GM12878 (cell line): ENCODE measurements around the gene TET3. TPM values are rescaled to one million over a fixed set of nuclear protein-coding genes. Genes with fewer than 3 reads are reported as not detected.

Experiments
- ATAC-seq: fragments of 200-7000 bp; cut with Tn5 transposase; 3 replicates; pipeline ENCODE4 v1.9.1; 2020; ENCODE audit warnings: mild to moderate bottlenecking, moderate library complexity
- BruUV-seq: library from RNA; stranded (reverse); fragments of 400-500 nt; replicated peaks from 2 replicates; lab custom pipeline; 2021; lab: Mats Ljungman, UMichigan
- CTCF ChIA-PET: fragments of 300-600 bp; sonication (Branson Sonifier 250); formaldehyde crosslinking; extraction: SDS; loops from one replicate; lab custom pipeline; 2021; ENCODE audit warnings: inconsistent platforms; lab: Yijun Ruan, JAX
- POLR2A ChIA-PET: fragments of 350-600 bp; formaldehyde crosslinking; extraction: SDS; loops from one replicate; lab custom pipeline; 2021; ENCODE audit warnings: inconsistent platforms; lab: Charles Lee
- RAD21 ChIA-PET: fragments of 300-600 bp; sonication (Branson Sonifier 250); formaldehyde crosslinking; loops from one replicate; lab custom pipeline; 2023; ENCODE audit warnings: antibody characterized with exemption; ENCODE audit not compliant: unreplicated experiment; lab: Charles Lee
- SMC1A ChIA-PET: fragments of 300-600 bp; sonication (Branson Sonifier 250); formaldehyde crosslinking; loops from one replicate; lab custom pipeline; 2023; ENCODE audit not compliant: unreplicated experiment, uncharacterized antibody; lab: Charles Lee
- DNase-seq: peaks from one replicate; pipeline ENCODE4 v3.0.0-alpha.2; 2011; ENCODE audit warnings: low read depth, low spot score
- FAIRE-seq: peaks from 3 replicates; lab custom pipeline; 2011; peaks lifted over from hg19 to GRCh38; lab: Jason Lieb, UNC
- H2AFZ ChIP-seq: 2 replicates; pipeline ENCODE4 v1.6.0; 2011; ENCODE audit warnings: low read depth, low read length, control low read depth; ENCODE audit not compliant: control insufficient read depth
- H3K27ac ChIP-seq: 2 replicates; pipeline ENCODE4 v1.5.1; 2011; ENCODE audit warnings: control low read depth; ENCODE audit not compliant: control insufficient read depth, insufficient read depth
- H3K27me3 ChIP-seq, 2 experiments: replicated peaks in 1 of 2; 2 replicates each; pipeline versions ENCODE4 v1.6.0 to v1.6.1; 2011; ENCODE audit warnings: low read length in 1 of 2; ENCODE audit not compliant: control insufficient read depth in 2 of 2, insufficient read depth in 2 of 2
- H3K36me3 ChIP-seq, 2 experiments: 2 replicates each; pipeline ENCODE4 v1.5.1; 2011; ENCODE audit warnings: low read length in 1 of 2; ENCODE audit not compliant: control insufficient read depth in 2 of 2, insufficient read depth in 2 of 2
- H3K4me1 ChIP-seq: 2 replicates; pipeline ENCODE4 v1.6.1; 2011; ENCODE audit warnings: mild to moderate bottlenecking, low read length, moderate library complexity, mixed read lengths; ENCODE audit not compliant: control insufficient read depth, insufficient read depth
- H3K4me2 ChIP-seq: 2 replicates; pipeline ENCODE4 v1.6.0; 2011; ENCODE audit warnings: control low read depth; ENCODE audit not compliant: control insufficient read depth, insufficient read depth
- H3K4me3 ChIP-seq: fragments of 200-600 bp; sonication (generic); 2 replicates; pipeline ENCODE4 v1.5.1; 2016
- H3K79me2 ChIP-seq: 2 replicates; pipeline ENCODE4 v1.6.0; 2011; ENCODE audit warnings: low read length; ENCODE audit not compliant: control insufficient read depth, insufficient read depth
- H3K9ac ChIP-seq: 2 replicates; pipeline ENCODE4 v1.8.0; 2011; ENCODE audit warnings: low read length, control low read depth, mixed read lengths; ENCODE audit not compliant: control insufficient read depth, insufficient read depth
- H3K9me3 ChIP-seq: replicated peaks from 3 replicates; pipeline ENCODE4 v1.5.1; 2011; ENCODE audit warnings: mild to moderate bottlenecking, low read length; ENCODE audit not compliant: control insufficient read depth, insufficient read depth
- H4K20me1 ChIP-seq: 2 replicates; pipeline ENCODE4 v1.6.0; 2011; ENCODE audit not compliant: control insufficient read depth, insufficient read depth
- BRCA1 ChIP-seq: IDR thresholded peaks from 2 replicates; pipeline ENCODE4 v1.6.1; 2011; ENCODE audit warnings: low read depth, low read length, improper control_type of control experiment
- CHD4 ChIP-seq: fragments of 200-600 bp; sonication (generic); IDR thresholded peaks from 2 replicates; pipeline ENCODE4 v1.6.1; 2016; ENCODE audit warnings: mild to moderate bottlenecking
- EED ChIP-seq: sonication (generic); IDR thresholded peaks from 2 replicates; pipeline ENCODE4 v1.6.1; 2016; ENCODE audit warnings: antibody characterized with exemption, low read depth
- MTA3 ChIP-seq: IDR thresholded peaks from 2 replicates; pipeline ENCODE4 v1.6.1; 2012; ENCODE audit warnings: low read length, inconsistent platforms, borderline replicate concordance
- NRF1 ChIP-seq: conservative IDR thresholded peaks from 2 replicates; pipeline ENCODE4 v1.6.1; 2011; ENCODE audit warnings: mild to moderate bottlenecking, low read depth, low read length, improper control_type of control experiment
- YBX1 ChIP-seq: fragments of 450-650 bp; IDR thresholded peaks from 2 replicates; pipeline ENCODE4 v1.6.1; 2016; ENCODE audit warnings: antibody characterized with exemption
- ZBTB11 ChIP-seq: fragments of 450-650 bp; formaldehyde crosslinking; IDR thresholded peaks from 2 replicates; pipeline ENCODE4 v1.5.0; 2022; ENCODE audit warnings: mild to moderate bottlenecking, missing genetic modification characterization
- WGBS: methylation state at CpG from one replicate; pipeline ENCODE4 v1.1.6; 2016; ENCODE audit warnings: low lambda C conversion rate; ENCODE audit not compliant: insufficient replicate concordance, insufficient coverage; ENCODE audit errors: missing lambda C conversion rate; 5-methylcytosine and 5-hydroxymethylcytosine counted together
- in situ Hi-C: fragments of 300-500 bp; cut with MboI; formaldehyde crosslinking; loops from 9 replicates; pipeline ENCODE4 v1.14.3; 2018; ENCODE audit warnings: mixed read lengths
- intact Hi-C: fragments of 100-400 bp; cut with micrococcal nuclease; formaldehyde crosslinking; loops from one replicate; pipeline ENCODE4 v1.14.2; 2022; ENCODE audit not compliant: unreplicated experiment
- polyA plus RNA-seq, 11 experiments: library from polyadenylated mRNA; depleted of rRNA in 4 of 11; unstranded in 6 of 11; stranded (reverse) in 5 of 11; fragments of >200 nt; fragmentation: Nextera tagmentation in 4 of 11; fragmentation: Illumina TruSeq in 1 of 11; extraction: Ambion mirVana in 4 of 11; extraction: Trizol in 1 of 11; gene quantifications; 1 replicate in 1 of 11; 2 replicates in 10 of 11; pipeline versions ENCODE4 v1.2.1 to v1.2.3, GENCODE V29; 2011 to 2016; ENCODE audit warnings: inconsistent platforms in 2 of 11, missing spikeins in 2 of 11, low read depth in 1 of 11
- total RNA-seq, 4 experiments: library from RNA; depleted of rRNA in 3 of 4; stranded (reverse); fragments of >200 nt in 3 of 4; fragmentation: Illumina TruSeq in 1 of 4; extraction: Trizol in 1 of 4; gene quantifications; 2 replicates each; pipeline versions ENCODE4 v1.2.1 to v1.2.3, GENCODE V29; 2013 to 2021

TET3 gene
- total and polyA plus RNA-seq, 10 of the 15 experiments (the other 5 are each of a cell fraction or from before 2014, with no cell fraction given): 0.77 to 25.9 (median 8.5) TPM

GRCh38 chr2:73997813-73998212 lies 13.1 kb downstream of the TET3 start:
- SMC1A ChIA-PET: interaction anchor here (3.0 kb wide), 1 partner anchor 10 kb away, joined by 14 read pairs; no protein-coding TSS in a partner anchor
- no TSS peak for BruUV-seq
- H3K4me2 ChIP-seq: no peak overlapping the region; the same call in 1 of the 2 replicates
- peaks cover 34% of the 10 kb centered on the region for H4K20me1 ChIP-seq
- POLR2A ChIA-PET: interaction anchor here (1.1 to 2.5 kb wide), 4 partner anchors 10 to 173 kb away, joined by 3 to 7 read pairs (median 4); no protein-coding TSS in a partner anchor
- intact Hi-C loops: no loop called here
- FAIRE-seq (no peak), ATAC-seq (no peak), DNase-seq (no peak)
- no peak overlapping the region for H2AFZ ChIP-seq
- no peaks in the 10 kb centered on the region for H3K27me3 ChIP-seq
- H3K9ac ChIP-seq: no peak overlapping the region
- peaks cover 98% of the 10 kb centered on the region for H3K79me2 ChIP-seq
- H3K9me3 ChIP-seq: no peaks in the 10 kb centered on the region
- RAD21 ChIA-PET: interaction anchor here (1.6 to 5.3 kb wide), 3 partner anchors 10 to 170 kb away, joined by 5 to 40 read pairs (median 22); partner anchors contain the start of gene STAMBP
- H3K4me3 ChIP-seq: no peak overlapping the region
- in situ Hi-C loops: no loop called here
- no peak for TF ChIP-seq EED
- TF ChIP-seq CHD4: no peak
- TF ChIP-seq YBX1: no peak
- TF ChIP-seq NRF1: no peak
- TF ChIP-seq BRCA1: no peak
- TF ChIP-seq ZBTB11 (CRISPR knock-in tag): no peak
- TF ChIP-seq MTA3: no peak
- H3K36me3 ChIP-seq: peaks cover 13 to 21% of the 10 kb centered on the region in 2 experiments; a peak in 3 of 4 replicates
- peaks cover 40% of the 10 kb centered on the region for H3K4me1 ChIP-seq
- no peak overlapping the region for H3K27ac ChIP-seq
- CTCF ChIA-PET: interaction anchor here (0.7 to 3.2 kb wide), 9 partner anchors 8 to 176 kb away, joined by 3 to 16 read pairs (median 4); no protein-coding TSS in a partner anchor
- 89% methylated on average over 6 of the region's 6 CpGs for WGBS
